Lower leg skin (tissue), 3 donors: ENCODE results near the gene SLC25A25.

Source experiments
- POLR2A ChIP-seq, 2 donors: fragments of 450-650 bp; IDR thresholded peaks; one replicate each; pipeline ENCODE4 v1.6.1; 2016 to 2017; ENCODE audit warnings: antibody characterized with exemption in 2 of 2, mild to moderate bottlenecking in 1 of 2, moderate library complexity in 1 of 2
- TF ChIP-seq, protein P1 (sequence below), 3 donors: fragments of 450-650 bp; IDR thresholded peaks; one replicate each; pipeline ENCODE4 v1.5.1; 2016; ENCODE audit warnings: antibody characterized with exemption in 3 of 3, mild to moderate bottlenecking in 3 of 3, moderate library complexity in 2 of 3

DNA sequence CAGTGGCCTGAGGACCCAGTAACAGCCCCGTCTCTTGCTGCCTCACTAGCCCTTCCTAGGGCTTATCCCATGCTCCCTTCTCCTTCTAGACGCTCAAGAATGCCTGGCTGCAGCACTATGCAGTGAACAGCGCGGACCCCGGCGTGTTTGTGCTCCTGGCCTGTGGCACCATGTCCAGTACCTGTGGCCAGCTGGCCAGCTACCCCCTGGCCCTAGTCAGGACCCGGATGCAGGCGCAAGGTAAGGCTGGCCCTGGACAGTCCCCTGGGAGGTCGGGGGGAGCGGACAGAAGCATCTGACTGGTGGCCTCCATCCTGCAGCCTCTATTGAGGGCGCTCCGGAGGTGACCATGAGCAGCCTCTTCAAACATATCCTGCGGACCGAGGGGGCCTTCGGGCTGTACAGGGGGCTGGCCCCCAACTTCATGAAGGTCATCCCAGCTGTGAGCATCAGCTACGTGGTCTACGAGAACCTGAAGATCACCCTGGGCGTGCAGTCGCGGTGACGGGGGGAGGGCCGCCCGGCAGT, 39.0 kb downstream of the SLC25A25 start:
- TF ChIP-seq, protein P1, sequence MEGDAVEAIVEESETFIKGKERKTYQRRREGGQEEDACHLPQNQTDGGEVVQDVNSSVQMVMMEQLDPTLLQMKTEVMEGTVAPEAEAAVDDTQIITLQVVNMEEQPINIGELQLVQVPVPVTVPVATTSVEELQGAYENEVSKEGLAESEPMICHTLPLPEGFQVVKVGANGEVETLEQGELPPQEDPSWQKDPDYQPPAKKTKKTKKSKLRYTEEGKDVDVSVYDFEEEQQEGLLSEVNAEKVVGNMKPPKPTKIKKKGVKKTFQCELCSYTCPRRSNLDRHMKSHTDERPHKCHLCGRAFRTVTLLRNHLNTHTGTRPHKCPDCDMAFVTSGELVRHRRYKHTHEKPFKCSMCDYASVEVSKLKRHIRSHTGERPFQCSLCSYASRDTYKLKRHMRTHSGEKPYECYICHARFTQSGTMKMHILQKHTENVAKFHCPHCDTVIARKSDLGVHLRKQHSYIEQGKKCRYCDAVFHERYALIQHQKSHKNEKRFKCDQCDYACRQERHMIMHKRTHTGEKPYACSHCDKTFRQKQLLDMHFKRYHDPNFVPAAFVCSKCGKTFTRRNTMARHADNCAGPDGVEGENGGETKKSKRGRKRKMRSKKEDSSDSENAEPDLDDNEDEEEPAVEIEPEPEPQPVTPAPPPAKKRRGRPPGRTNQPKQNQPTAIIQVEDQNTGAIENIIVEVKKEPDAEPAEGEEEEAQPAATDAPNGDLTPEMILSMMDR (IDR thresholded peaks at IDR 0.05), result no peak
- no peak for TF ChIP-seq POLR2A (IDR thresholded peaks at IDR 0.05)
